ENCODE data around the gene DRC7. TPM values are rescaled to one million over a fixed set of nuclear protein-coding genes. Genes with fewer than 3 reads are reported as not detected.

The DRC7 gene
- total and polyA plus RNA-seq, 10 of the 15 experiments (the other 5 are each of a cell fraction or from before 2014, with no cell fraction given), result 0.06 to 0.49 (median 0.14) TPM; not detected in 4

DNA sequence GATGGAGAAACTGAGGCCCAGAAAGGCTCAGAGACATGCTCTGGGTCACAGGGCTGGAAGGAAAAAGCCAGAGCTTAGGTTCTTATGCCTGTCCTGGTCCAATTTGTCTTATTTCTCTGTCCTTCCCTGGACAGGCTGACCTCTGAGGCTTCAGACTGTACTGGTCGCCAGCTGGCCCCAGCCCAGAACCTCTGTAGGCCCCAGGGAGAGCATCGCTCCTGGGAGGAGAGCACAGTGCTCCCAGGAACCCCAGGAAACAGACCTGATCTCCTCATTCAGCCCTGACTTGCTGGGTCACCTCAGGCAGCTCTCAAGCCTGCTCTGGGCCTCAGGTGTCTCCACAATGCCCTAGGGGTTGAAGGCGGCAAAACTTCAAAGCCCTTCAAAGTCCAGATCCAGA lies 4.9 kb downstream of the DRC7 start (continued):
- no peak for TF ChIP-seq NFYB (IDR thresholded peaks at IDR 0.05; ENCODE audit: insufficient read depth, low read depth, low read length)
- no peak for TF ChIP-seq ETV6 (conservative IDR thresholded peaks at IDR 0.05 in 1 of 2, IDR thresholded peaks at IDR 0.05 in 1 of 2; ENCODE audit: borderline replicate concordance in 1 of 2, low read depth in 1 of 2)
- TF ChIP-seq SIX5 (IDR thresholded peaks at IDR 0.05; ENCODE audit: low read depth, low read length, severe bottlenecking), result no peak
- TF ChIP-seq SREBF2 (IDR thresholded peaks at IDR 0.05; ENCODE audit: low read length), result no peak
- TF ChIP-seq TBL1XR1 (IDR thresholded peaks at IDR 0.05; ENCODE audit: low read depth, low read length), result no peak
- TF ChIP-seq, protein P1, sequence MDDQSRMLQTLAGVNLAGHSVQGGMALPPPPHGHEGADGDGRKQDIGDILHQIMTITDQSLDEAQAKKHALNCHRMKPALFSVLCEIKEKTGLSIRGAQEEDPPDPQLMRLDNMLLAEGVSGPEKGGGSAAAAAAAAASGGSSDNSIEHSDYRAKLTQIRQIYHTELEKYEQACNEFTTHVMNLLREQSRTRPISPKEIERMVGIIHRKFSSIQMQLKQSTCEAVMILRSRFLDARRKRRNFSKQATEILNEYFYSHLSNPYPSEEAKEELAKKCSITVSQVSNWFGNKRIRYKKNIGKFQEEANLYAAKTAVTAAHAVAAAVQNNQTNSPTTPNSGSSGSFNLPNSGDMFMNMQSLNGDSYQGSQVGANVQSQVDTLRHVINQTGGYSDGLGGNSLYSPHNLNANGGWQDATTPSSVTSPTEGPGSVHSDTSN (IDR thresholded peaks at IDR 0.05; ENCODE audit: insufficient replicate concordance, low read depth, low read length), result no peak
- TF ChIP-seq SRF (IDR thresholded peaks at IDR 0.05; ENCODE audit: low read depth in 2 of 2, low read length in 2 of 2), result no peak
- no peak for TF ChIP-seq RCOR1 (conservative IDR thresholded peaks at IDR 0.05; ENCODE audit: low read depth, low read length)

DNA sequence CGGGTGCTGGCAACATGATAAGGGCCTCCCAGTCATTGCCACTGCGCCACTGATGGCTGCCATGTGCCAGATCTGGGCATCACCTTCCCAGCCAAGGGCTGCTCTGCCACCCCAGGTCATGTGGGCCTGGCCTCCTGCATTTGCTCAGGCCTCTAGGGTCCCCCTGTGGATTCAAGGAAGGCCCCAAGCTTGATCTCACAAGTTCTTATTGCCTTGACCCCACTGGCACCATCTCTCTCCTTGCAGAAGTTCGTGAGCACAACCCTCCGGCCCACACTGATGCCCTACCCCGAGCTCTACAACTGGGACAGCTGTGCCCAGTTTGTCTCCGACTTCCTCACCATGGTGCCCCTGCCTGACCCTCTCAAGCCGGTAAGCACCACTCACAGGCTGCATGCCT lies 5.3 kb downstream of the DRC7 start:
- no peaks in the 10 kb centered on the region for H3K79me2 ChIP-seq (ENCODE audit: control insufficient read depth, insufficient read depth, low read length)
- H3K9ac ChIP-seq (ENCODE audit: control insufficient read depth, insufficient read depth, low read length), result no peak overlapping the region
- H4K20me1 ChIP-seq (ENCODE audit: control insufficient read depth, insufficient read depth), result no peaks in the 10 kb centered on the region
- ChIA-PET SMC1A (ENCODE audit: uncharacterized antibody, unreplicated experiment) (interaction anchor here (0.9 kb wide), 1 partner anchor 10 kb away, joined by 3 read pairs; no protein-coding TSS in a partner anchor), CTCF (no interaction called here), POLR2A (no interaction called here), RAD21 (ENCODE audit: unreplicated experiment) (interaction anchor here (0.8 kb wide), 1 partner anchor 26 kb away, joined by 5 read pairs; no protein-coding TSS in a partner anchor)
- no peak overlapping the region for H3K27ac ChIP-seq (ENCODE audit: control insufficient read depth, insufficient read depth)
- DNase-seq (ENCODE audit: low read depth, low spot score) (no peak), ATAC-seq (no peak), FAIRE-seq (no peak)
- in situ Hi-C loops (cut with MboI), result no loop called here
- H3K4me1 ChIP-seq (ENCODE audit: control insufficient read depth, insufficient read depth, low read length), result no peaks in the 10 kb centered on the region
- no peaks in the 10 kb centered on the region for H3K36me3 ChIP-seq (ENCODE audit: control insufficient read depth in 2 of 2, insufficient read depth in 2 of 2, low read length in 1 of 2)
- H3K9me3 ChIP-seq (replicated peaks; ENCODE audit: control insufficient read depth, insufficient read depth, low read length), result no peaks in the 10 kb centered on the region
- H3K4me3 ChIP-seq, result no peak overlapping the region
- no TSS peak for BruUV-seq (replicated peaks)
- no peaks in the 10 kb centered on the region; a peak in 1 of 4 replicates for H3K27me3 ChIP-seq (replicated peaks in 1 of 2; ENCODE audit: control insufficient read depth in 2 of 2, insufficient read depth in 2 of 2, low read length in 1 of 2)
- H3K4me2 ChIP-seq (ENCODE audit: control insufficient read depth, insufficient read depth), result no peak overlapping the region
- intact Hi-C loops (cut with micrococcal nuclease; ENCODE audit: unreplicated experiment), result no loop called here
- H2AFZ ChIP-seq (ENCODE audit: control insufficient read depth, low read depth, low read length), result no peak overlapping the region
- 46% methylated on average over 7 of the region's 7 CpGs for WGBS (ENCODE audit: insufficient coverage, insufficient replicate concordance, low lambda C conversion rate, missing lambda C conversion rate)
- TF ChIP-seq POLR2AphosphoS2 (IDR thresholded peaks at IDR 0.05; ENCODE audit: low read depth, low read length) (no peak), SIN3A (IDR thresholded peaks at IDR 0.05; ENCODE audit: low read depth, low read length) (no peak), JUND (IDR thresholded peaks at IDR 0.05; ENCODE audit: low read depth, low read length) (no peak), FOXM1 (IDR thresholded peaks at IDR 0.05; ENCODE audit: low read depth, low read length) (no peak), TBL1XR1 (IDR thresholded peaks at IDR 0.05; ENCODE audit: low read depth, low read length) (no peak), ZSCAN29 (IDR thresholded peaks at IDR 0.05) (no peak)
- TF ChIP-seq, protein P2, sequence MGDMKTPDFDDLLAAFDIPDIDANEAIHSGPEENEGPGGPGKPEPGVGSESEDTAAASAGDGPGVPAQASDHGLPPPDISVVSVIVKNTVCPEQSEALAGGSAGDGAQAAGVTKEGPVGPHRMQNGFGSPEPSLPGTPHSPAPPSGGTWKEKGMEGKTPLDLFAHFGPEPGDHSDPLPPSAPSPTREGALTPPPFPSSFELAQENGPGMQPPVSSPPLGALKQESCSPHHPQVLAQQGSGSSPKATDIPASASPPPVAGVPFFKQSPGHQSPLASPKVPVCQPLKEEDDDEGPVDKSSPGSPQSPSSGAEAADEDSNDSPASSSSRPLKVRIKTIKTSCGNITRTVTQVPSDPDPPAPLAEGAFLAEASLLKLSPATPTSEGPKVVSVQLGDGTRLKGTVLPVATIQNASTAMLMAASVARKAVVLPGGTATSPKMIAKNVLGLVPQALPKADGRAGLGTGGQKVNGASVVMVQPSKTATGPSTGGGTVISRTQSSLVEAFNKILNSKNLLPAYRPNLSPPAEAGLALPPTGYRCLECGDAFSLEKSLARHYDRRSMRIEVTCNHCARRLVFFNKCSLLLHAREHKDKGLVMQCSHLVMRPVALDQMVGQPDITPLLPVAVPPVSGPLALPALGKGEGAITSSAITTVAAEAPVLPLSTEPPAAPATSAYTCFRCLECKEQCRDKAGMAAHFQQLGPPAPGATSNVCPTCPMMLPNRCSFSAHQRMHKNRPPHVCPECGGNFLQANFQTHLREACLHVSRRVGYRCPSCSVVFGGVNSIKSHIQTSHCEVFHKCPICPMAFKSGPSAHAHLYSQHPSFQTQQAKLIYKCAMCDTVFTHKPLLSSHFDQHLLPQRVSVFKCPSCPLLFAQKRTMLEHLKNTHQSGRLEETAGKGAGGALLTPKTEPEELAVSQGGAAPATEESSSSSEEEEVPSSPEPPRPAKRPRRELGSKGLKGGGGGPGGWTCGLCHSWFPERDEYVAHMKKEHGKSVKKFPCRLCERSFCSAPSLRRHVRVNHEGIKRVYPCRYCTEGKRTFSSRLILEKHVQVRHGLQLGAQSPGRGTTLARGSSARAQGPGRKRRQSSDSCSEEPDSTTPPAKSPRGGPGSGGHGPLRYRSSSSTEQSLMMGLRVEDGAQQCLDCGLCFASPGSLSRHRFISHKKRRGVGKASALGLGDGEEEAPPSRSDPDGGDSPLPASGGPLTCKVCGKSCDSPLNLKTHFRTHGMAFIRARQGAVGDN (IDR thresholded peaks at IDR 0.05), result no peak
- TF ChIP-seq, protein P3, sequence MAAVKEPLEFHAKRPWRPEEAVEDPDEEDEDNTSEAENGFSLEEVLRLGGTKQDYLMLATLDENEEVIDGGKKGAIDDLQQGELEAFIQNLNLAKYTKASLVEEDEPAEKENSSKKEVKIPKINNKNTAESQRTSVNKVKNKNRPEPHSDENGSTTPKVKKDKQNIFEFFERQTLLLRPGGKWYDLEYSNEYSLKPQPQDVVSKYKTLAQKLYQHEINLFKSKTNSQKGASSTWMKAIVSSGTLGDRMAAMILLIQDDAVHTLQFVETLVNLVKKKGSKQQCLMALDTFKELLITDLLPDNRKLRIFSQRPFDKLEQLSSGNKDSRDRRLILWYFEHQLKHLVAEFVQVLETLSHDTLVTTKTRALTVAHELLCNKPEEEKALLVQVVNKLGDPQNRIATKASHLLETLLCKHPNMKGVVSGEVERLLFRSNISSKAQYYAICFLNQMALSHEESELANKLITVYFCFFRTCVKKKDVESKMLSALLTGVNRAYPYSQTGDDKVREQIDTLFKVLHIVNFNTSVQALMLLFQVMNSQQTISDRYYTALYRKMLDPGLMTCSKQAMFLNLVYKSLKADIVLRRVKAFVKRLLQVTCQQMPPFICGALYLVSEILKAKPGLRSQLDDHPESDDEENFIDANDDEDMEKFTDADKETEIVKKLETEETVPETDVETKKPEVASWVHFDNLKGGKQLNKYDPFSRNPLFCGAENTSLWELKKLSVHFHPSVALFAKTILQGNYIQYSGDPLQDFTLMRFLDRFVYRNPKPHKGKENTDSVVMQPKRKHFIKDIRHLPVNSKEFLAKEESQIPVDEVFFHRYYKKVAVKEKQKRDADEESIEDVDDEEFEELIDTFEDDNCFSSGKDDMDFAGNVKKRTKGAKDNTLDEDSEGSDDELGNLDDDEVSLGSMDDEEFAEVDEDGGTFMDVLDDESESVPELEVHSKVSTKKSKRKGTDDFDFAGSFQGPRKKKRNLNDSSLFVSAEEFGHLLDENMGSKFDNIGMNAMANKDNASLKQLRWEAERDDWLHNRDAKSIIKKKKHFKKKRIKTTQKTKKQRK (IDR thresholded peaks at IDR 0.05; ENCODE audit: low read depth, low read length), result no peak
